ENCODE measurements around the gene PPM1A.

The PPM1A gene

GRCh38 chr14:60248697-60249318 is at the start of gene PPM1A:
TSS of gene PPM1A (plus strand) at chr14:60249221. CDS start at chr14:60282704, 33,483 bp downstream.
- FAIRE-seq, result no peak

GRCh38 chr14:60199321-60199720 is 49.7 kb upstream of the PPM1A start:
- no peak for FAIRE-seq

GRCh38 chr14:60204104-60204842 is 44.7 kb upstream of the PPM1A start:
- no peak for FAIRE-seq

- no peak for FAIRE-seq
Measured at GRCh38 chr14:60204843-60205774, 43.9 kb upstream of the PPM1A start.

GRCh38 chr14:60206249-60206670 is 42.8 kb upstream of the PPM1A start:
- FAIRE-seq, result no peak

GRCh38 chr14:60206837-60207533 is 42.0 kb upstream of the PPM1A start:
- FAIRE-seq, result no peak

GRCh38 chr14:60210703-60211102 is 38.3 kb upstream of the PPM1A start:
- no peak for FAIRE-seq

- FAIRE-seq, result no peak
Measured at GRCh38 chr14:60211153-60211552, 37.9 kb upstream of the PPM1A start.

- FAIRE-seq, result no peak
Measured at GRCh38 chr14:60212503-60213371, 36.3 kb upstream of the PPM1A start.

- FAIRE-seq, result no peak
Measured at GRCh38 chr14:60214003-60214402, 35.0 kb upstream of the PPM1A start.

- no peak for FAIRE-seq
Measured at GRCh38 chr14:60214415-60215126, 34.5 kb upstream of the PPM1A start.

GRCh38 chr14:60215127-60215444 is 33.9 kb upstream of the PPM1A start:
- no peak for FAIRE-seq

- no peak for FAIRE-seq
Measured at GRCh38 chr14:60215520-60216420, 33.3 kb upstream of the PPM1A start.

- FAIRE-seq, result no peak
Measured at GRCh38 chr14:60217713-60218112, 31.3 kb upstream of the PPM1A start.

GRCh38 chr14:60220084-60220483 is 28.9 kb upstream of the PPM1A start:
- FAIRE-seq, result no peak

GRCh38 chr14:60220917-60221316 is 28.1 kb upstream of the PPM1A start:
- no peak for FAIRE-seq

GRCh38 chr14:60221457-60221856 is 27.6 kb upstream of the PPM1A start:
- no peak for FAIRE-seq

GRCh38 chr14:60222820-60223219 is 26.2 kb upstream of the PPM1A start:
- FAIRE-seq, result no peak

GRCh38 chr14:60225265-60225664 is 23.8 kb upstream of the PPM1A start:
- no peak for FAIRE-seq

- FAIRE-seq, result no peak
Measured at GRCh38 chr14:60226298-60226697, 22.7 kb upstream of the PPM1A start.

Measured in A204.1 (cell line).